Measurements from ENCODE around the gene MYG1. TPM values are rescaled to one million over a fixed set of nuclear protein-coding genes. Genes with fewer than 3 reads are reported as not detected.

MYG1 gene
- total RNA-seq, 1 experiment from 2014 or later, result 91.8 TPM

GRCh38 chr12:53325511-53326061 is 26.1 kb downstream of the MYG1 start:
- peak overlapping the region; percentile 55 to 82 for H3K4me3 Mint-ChIP-seq
- no peaks in the 10 kb centered on the region; a peak in 1 of 5 replicates for H3K9me3 Mint-ChIP-seq
- Histone ChIP-seq H3T11ph (ENCODE audit: low read length) (no peak overlapping the region), H3K9me3 (ENCODE audit: control insufficient read depth, low read depth, low read length) (no peaks in the 10 kb centered on the region), H3K18ac (ENCODE audit: insufficient read length, low read depth, low read length) (no peak overlapping the region), H3K9ac (ENCODE audit: extremely low read depth, insufficient read length, low read length) (no peak overlapping the region), H3K79me1 (ENCODE audit: insufficient read depth, low read depth, low read length, poor library complexity, severe bottlenecking) (no peaks in the 10 kb centered on the region), H2BK20ac (ENCODE audit: low read depth, low read length, poor library complexity, severe bottlenecking) (no peak overlapping the region), H4K20me1 (ENCODE audit: control insufficient read depth, insufficient read depth, insufficient read length) (no peaks in the 10 kb centered on the region), H3K23ac (ENCODE audit: insufficient read length, low read depth, low read length) (no peak overlapping the region), H3K4ac (ENCODE audit: low read depth, low read length) (no peak overlapping the region), H3K27ac (ENCODE audit: insufficient read length, low read depth, low read length) (no peak overlapping the region), H2AFZ (ENCODE audit: low read length) (no peak overlapping the region), H3K4me1 (ENCODE audit: insufficient read depth, low read length) (no peaks in the 10 kb centered on the region), H3K56ac (ENCODE audit: insufficient read length, low read depth, low read length) (no peak overlapping the region), H3K23me2 (ENCODE audit: insufficient read length, low read depth, low read length, poor library complexity, severe bottlenecking) (peaks cover 20% of the 10 kb centered on the region), H4K8ac (replicated peaks; ENCODE audit: insufficient read length, low read depth, low read length) (no peak overlapping the region), H3K4me2 (ENCODE audit: insufficient read depth, insufficient read length, low read length) (peak overlapping the region; percentile 27), H4K91ac (ENCODE audit: insufficient read length, low read depth, low read length) (no peak overlapping the region), H2BK120ac (ENCODE audit: low read depth, low read length, poor library complexity, severe bottlenecking) (no peak overlapping the region), H3K27me3 (ENCODE audit: insufficient read depth, low read length) (peaks cover 15% of the 10 kb centered on the region), H2AK5ac (ENCODE audit: insufficient read length, low read length) (no peak overlapping the region), H4K5ac (ENCODE audit: insufficient read length, low read depth, low read length) (no peak overlapping the region), H3K14ac (ENCODE audit: insufficient read depth, low read length) (no peak overlapping the region), H2BK12ac (ENCODE audit: insufficient read length, low read depth, low read length) (no peak overlapping the region), H3K79me2 (ENCODE audit: insufficient read depth, low read length) (no peaks in the 10 kb centered on the region), H2BK15ac (ENCODE audit: low read depth, low read length) (no peak overlapping the region), H2BK5ac (ENCODE audit: insufficient read length, low read length) (no peak overlapping the region)
- TF ChIP-seq, protein P1, sequence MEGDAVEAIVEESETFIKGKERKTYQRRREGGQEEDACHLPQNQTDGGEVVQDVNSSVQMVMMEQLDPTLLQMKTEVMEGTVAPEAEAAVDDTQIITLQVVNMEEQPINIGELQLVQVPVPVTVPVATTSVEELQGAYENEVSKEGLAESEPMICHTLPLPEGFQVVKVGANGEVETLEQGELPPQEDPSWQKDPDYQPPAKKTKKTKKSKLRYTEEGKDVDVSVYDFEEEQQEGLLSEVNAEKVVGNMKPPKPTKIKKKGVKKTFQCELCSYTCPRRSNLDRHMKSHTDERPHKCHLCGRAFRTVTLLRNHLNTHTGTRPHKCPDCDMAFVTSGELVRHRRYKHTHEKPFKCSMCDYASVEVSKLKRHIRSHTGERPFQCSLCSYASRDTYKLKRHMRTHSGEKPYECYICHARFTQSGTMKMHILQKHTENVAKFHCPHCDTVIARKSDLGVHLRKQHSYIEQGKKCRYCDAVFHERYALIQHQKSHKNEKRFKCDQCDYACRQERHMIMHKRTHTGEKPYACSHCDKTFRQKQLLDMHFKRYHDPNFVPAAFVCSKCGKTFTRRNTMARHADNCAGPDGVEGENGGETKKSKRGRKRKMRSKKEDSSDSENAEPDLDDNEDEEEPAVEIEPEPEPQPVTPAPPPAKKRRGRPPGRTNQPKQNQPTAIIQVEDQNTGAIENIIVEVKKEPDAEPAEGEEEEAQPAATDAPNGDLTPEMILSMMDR (conservative IDR thresholded peaks at IDR 0.05), result no peak
- peaks cover 0 to 1% (median 0%) of the 10 kb centered on the region in 3 experiments; a peak in 2 of 7 replicates for H3K36me3 Mint-ChIP-seq (ENCODE audit: insufficient read depth in 1 of 3, low read depth in 3 of 3)
- H3K4me1 Mint-ChIP-seq, result peaks cover 27 to 46% of the 10 kb centered on the region in 2 experiments
- peak; percentile 60 for DNase-seq
- no peak overlapping the region for H3K27ac Mint-ChIP-seq
- H3K27me3 Mint-ChIP-seq (ENCODE audit: low read depth), result peaks cover 77% of the 10 kb centered on the region
- WGBS (ENCODE audit: extremely low coverage, insufficient read length, low lambda C conversion rate), result no CpG with 5 or more reads among the region's 50 CpGs

Measured in H9 (cell line).